ENCODE data around the gene GPC6.

Gene GPC6

GRCh38 chr13:93624311-93624777, 397.7 kb downstream of the GPC6 start:
- in situ Hi-C loops (cut with HindIII; ENCODE audit: low sequenced_read_pairs) = no loop called here
- DNase-seq (ENCODE audit: low read depth, low spot score) = peak; percentile 61
- H3K4me3 ChIP-seq (ENCODE audit: low read depth, low read length) = no peak overlapping the region
- no peak for TF ChIP-seq CTCF (IDR thresholded peaks at IDR 0.05; ENCODE audit: low read depth, low read length)

GRCh38 chr13:93625536-93625935, 398.9 kb downstream of the GPC6 start:
- in situ Hi-C loops (cut with HindIII; ENCODE audit: low sequenced_read_pairs) = no loop called here
- DNase-seq (ENCODE audit: low read depth, low spot score) = no peak
- no peak overlapping the region for H3K4me3 ChIP-seq (ENCODE audit: low read depth, low read length)
- TF ChIP-seq CTCF (IDR thresholded peaks at IDR 0.05; ENCODE audit: low read depth, low read length) = no peak

GRCh38 chr13:93628136-93628797, 401.7 kb downstream of the GPC6 start:
- no peak for DNase-seq (ENCODE audit: low read depth, low spot score)
- in situ Hi-C loops (cut with HindIII; ENCODE audit: low sequenced_read_pairs) = no loop called here
- H3K4me3 ChIP-seq (ENCODE audit: low read depth, low read length) = no peak overlapping the region
- no peak for TF ChIP-seq CTCF (IDR thresholded peaks at IDR 0.05; ENCODE audit: low read depth, low read length)

GRCh38 chr13:93635616-93636032, 409.0 kb downstream of the GPC6 start:
- DNase-seq (ENCODE audit: low read depth, low spot score) = peak; percentile 34
- in situ Hi-C loops (cut with HindIII; ENCODE audit: low sequenced_read_pairs) = no loop called here
- H3K4me3 ChIP-seq (ENCODE audit: low read depth, low read length) = no peak overlapping the region

GRCh38 chr13:93637852-93638251, 411.2 kb downstream of the GPC6 start:
- no peak overlapping the region for H3K4me3 ChIP-seq (ENCODE audit: low read depth, low read length)
- no peak for TF ChIP-seq CTCF (IDR thresholded peaks at IDR 0.05; ENCODE audit: low read depth, low read length)
- DNase-seq (ENCODE audit: low read depth, low spot score) = no peak
- in situ Hi-C loops (cut with HindIII; ENCODE audit: low sequenced_read_pairs) = no loop called here

More at GRCh38 chr13:93635616-93636032, 409.0 kb downstream of the GPC6 start:
- TF ChIP-seq CTCF (IDR thresholded peaks at IDR 0.05; ENCODE audit: low read depth, low read length) = no peak

- in situ Hi-C loops (cut with HindIII; ENCODE audit: low sequenced_read_pairs) = no loop called here
- DNase-seq (ENCODE audit: low read depth, low spot score) = no peak
- TF ChIP-seq CTCF (IDR thresholded peaks at IDR 0.05; ENCODE audit: low read depth, low read length) = no peak
- no peak overlapping the region for H3K4me3 ChIP-seq (ENCODE audit: low read depth, low read length)
Observed at GRCh38 chr13:93640452-93640851, 413.8 kb downstream of the GPC6 start.
